ENCODE results near the gene KCNQ5. TPM values are rescaled to one million over a fixed set of nuclear protein-coding genes. Genes with fewer than 3 reads are reported as not detected.

Gene KCNQ5
- total and polyA plus RNA-seq, 2 of the 8 experiments (the other 6 are each of a cell fraction or from before 2014, with no cell fraction given) = 0.83 to 1.2 TPM

DNA sequence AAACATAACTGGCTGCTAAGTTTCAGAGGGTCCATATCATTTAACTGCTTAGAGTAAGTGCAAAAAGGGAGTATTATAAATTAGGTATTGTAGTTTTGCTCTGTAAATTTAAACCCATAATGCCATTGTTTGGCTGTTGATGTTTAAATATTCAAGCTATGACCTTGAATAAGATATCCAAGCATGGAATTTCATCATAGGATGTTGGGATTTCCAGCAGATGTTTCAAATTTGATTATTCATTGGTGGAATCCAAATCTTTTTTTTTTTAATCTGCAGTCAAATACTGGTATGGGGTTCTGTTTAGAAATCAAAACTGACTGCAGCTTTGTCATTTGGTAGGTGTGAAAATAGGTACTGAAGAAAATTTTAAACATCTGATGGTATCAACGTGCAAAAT lies 442.4 kb downstream of the KCNQ5 start (continued):
- no peak for TF ChIP-seq JUND (IDR thresholded peaks at IDR 0.05; ENCODE audit: low read length)
- no peak for TF ChIP-seq JUN (IDR thresholded peaks at IDR 0.05; ENCODE audit: low read depth, low read length)
- TF ChIP-seq CTBP2 (IDR thresholded peaks at IDR 0.05; ENCODE audit: borderline replicate concordance, insufficient read depth, insufficient read length, low read length) = no peak

Data from H1 (cell line).